ENCODE measurements around the gene MCTP1.

MCTP1 gene

GRCh38 chr5:94690778-94691177 is 594.1 kb downstream of the MCTP1 start:
- Histone ChIP-seq H3K36me3 (ENCODE audit: insufficient read depth, low read length) (no peaks in the 10 kb centered on the region; the same call in 1 of the 2 replicates), H3K9me3 (ENCODE audit: control insufficient read depth, insufficient read depth, low read length) (no peaks in the 10 kb centered on the region), H3K9ac (ENCODE audit: low read depth, low read length) (no peak overlapping the region), H3K4me1 (ENCODE audit: insufficient read depth, low read length) (peaks cover 6% of the 10 kb centered on the region; the same call in 1 of the 2 replicates)

- Histone ChIP-seq H3K9ac (ENCODE audit: low read depth, low read length) (no peak overlapping the region), H3K9me3 (ENCODE audit: control insufficient read depth, insufficient read depth, low read length) (no peaks in the 10 kb centered on the region), H3K36me3 (ENCODE audit: insufficient read depth, low read length) (no peaks in the 10 kb centered on the region; the same call in 1 of the 2 replicates), H3K4me1 (ENCODE audit: insufficient read depth, low read length) (peaks cover 6% of the 10 kb centered on the region; the same call in 1 of the 2 replicates)
Measured at GRCh38 chr5:94689908-94690307, 595.0 kb downstream of the MCTP1 start.

GRCh38 chr5:94682814-94683520 is 601.9 kb downstream of the MCTP1 start:
- Histone ChIP-seq H3K4me1 (ENCODE audit: insufficient read depth, low read length) (no peaks in the 10 kb centered on the region), H3K36me3 (ENCODE audit: insufficient read depth, low read length) (no peaks in the 10 kb centered on the region; the same call in 1 of the 2 replicates)

GRCh38 chr5:94675965-94676618 is 608.8 kb downstream of the MCTP1 start:
- no peaks in the 10 kb centered on the region for H3K9me3 ChIP-seq (ENCODE audit: control insufficient read depth, insufficient read depth, low read length)
- no peaks in the 10 kb centered on the region for H3K4me1 ChIP-seq (ENCODE audit: insufficient read depth, low read length)
- no peak overlapping the region for H3K9ac ChIP-seq (ENCODE audit: low read depth, low read length)
- H3K36me3 ChIP-seq (ENCODE audit: insufficient read depth, low read length): peaks cover 4% of the 10 kb centered on the region; the same call in 1 of the 2 replicates

More at GRCh38 chr5:94682814-94683520, 601.9 kb downstream of the MCTP1 start:
- Histone ChIP-seq H3K9me3 (ENCODE audit: control insufficient read depth, insufficient read depth, low read length) (no peaks in the 10 kb centered on the region), H3K9ac (ENCODE audit: low read depth, low read length) (no peak overlapping the region)

- Histone ChIP-seq H3K36me3 (ENCODE audit: insufficient read depth, low read length) (peaks cover 4% of the 10 kb centered on the region; the same call in 1 of the 2 replicates), H3K9ac (ENCODE audit: low read depth, low read length) (no peak overlapping the region), H3K9me3 (ENCODE audit: control insufficient read depth, insufficient read depth, low read length) (no peaks in the 10 kb centered on the region), H3K4me1 (ENCODE audit: insufficient read depth, low read length) (no peaks in the 10 kb centered on the region)
Measured at GRCh38 chr5:94674490-94675382, 610.2 kb downstream of the MCTP1 start.

- Histone ChIP-seq H3K4me1 (ENCODE audit: insufficient read depth, low read length) (no peaks in the 10 kb centered on the region), H3K9me3 (ENCODE audit: control insufficient read depth, insufficient read depth, low read length) (no peaks in the 10 kb centered on the region), H3K36me3 (ENCODE audit: insufficient read depth, low read length) (peaks cover 4% of the 10 kb centered on the region; the same call in 1 of the 2 replicates), H3K9ac (ENCODE audit: low read depth, low read length) (no peak overlapping the region)
Measured at GRCh38 chr5:94672746-94673145, 612.1 kb downstream of the MCTP1 start.

- no peak overlapping the region for H3K9ac ChIP-seq (ENCODE audit: low read depth, low read length)
- no peaks in the 10 kb centered on the region for H3K9me3 ChIP-seq (ENCODE audit: control insufficient read depth, insufficient read depth, low read length)
- peaks cover 4% of the 10 kb centered on the region; the same call in 1 of the 2 replicates for H3K36me3 ChIP-seq (ENCODE audit: insufficient read depth, low read length)
- no peaks in the 10 kb centered on the region for H3K4me1 ChIP-seq (ENCODE audit: insufficient read depth, low read length)
Measured at GRCh38 chr5:94670726-94671125, 614.2 kb downstream of the MCTP1 start.

GRCh38 chr5:94667937-94668336 is 617.0 kb downstream of the MCTP1 start:
- Histone ChIP-seq H3K9ac (ENCODE audit: low read depth, low read length) (no peak overlapping the region), H3K9me3 (ENCODE audit: control insufficient read depth, insufficient read depth, low read length) (no peaks in the 10 kb centered on the region), H3K36me3 (ENCODE audit: insufficient read depth, low read length) (peaks cover 4% of the 10 kb centered on the region; the same call in 1 of the 2 replicates), H3K4me1 (ENCODE audit: insufficient read depth, low read length) (no peaks in the 10 kb centered on the region)

- Histone ChIP-seq H3K9ac (ENCODE audit: low read depth, low read length) (no peak overlapping the region), H3K36me3 (ENCODE audit: insufficient read depth, low read length) (peaks cover 4% of the 10 kb centered on the region; the same call in 1 of the 2 replicates), H3K9me3 (ENCODE audit: control insufficient read depth, insufficient read depth, low read length) (no peaks in the 10 kb centered on the region; the same call in 1 of the 2 replicates), H3K4me1 (ENCODE audit: insufficient read depth, low read length) (no peaks in the 10 kb centered on the region)
Measured at GRCh38 chr5:94661086-94661485, 623.8 kb downstream of the MCTP1 start.

GRCh38 chr5:94660506-94660905 is 624.4 kb downstream of the MCTP1 start:
- Histone ChIP-seq H3K36me3 (ENCODE audit: insufficient read depth, low read length) (peaks cover 4% of the 10 kb centered on the region; the same call in 1 of the 2 replicates), H3K9me3 (ENCODE audit: control insufficient read depth, insufficient read depth, low read length) (peaks cover 3% of the 10 kb centered on the region), H3K9ac (ENCODE audit: low read depth, low read length) (no peak overlapping the region), H3K4me1 (ENCODE audit: insufficient read depth, low read length) (no peaks in the 10 kb centered on the region)

- peaks cover 8% of the 10 kb centered on the region for H3K9me3 ChIP-seq (ENCODE audit: control insufficient read depth, insufficient read depth, low read length)
- no peaks in the 10 kb centered on the region for H3K4me1 ChIP-seq (ENCODE audit: insufficient read depth, low read length)
- no peak overlapping the region for H3K9ac ChIP-seq (ENCODE audit: low read depth, low read length)
- no peaks in the 10 kb centered on the region; the same call in none of the 2 replicates for H3K36me3 ChIP-seq (ENCODE audit: insufficient read depth, low read length)
Measured at GRCh38 chr5:94658272-94658671, 626.6 kb downstream of the MCTP1 start.

All from ES-I3 (cell line).